HG03135 (cell line): ENCODE data around the gene DMBT1.
"Not testable (repeated sequence)": the region's sequence is repeated elsewhere in the genome, so short reads cannot be mapped to it uniquely, and the experiment has no call there.

Experiments used
- ATAC-seq: cut with Tn5 transposase; IDR thresholded peaks from one replicate; pipeline ENCODE4 v1.9.1; 2021; ENCODE audit warnings: mild to moderate bottlenecking, moderate library complexity; ENCODE audit not compliant: unreplicated experiment

DMBT1 gene

GRCh38 chr10:122577311-122577885 is 16.8 kb downstream of the DMBT1 start:
- ATAC-seq: no peak

GRCh38 chr10:122586070-122586469 is 25.5 kb downstream of the DMBT1 start:
- ATAC-seq: not testable (repeated sequence)

- ATAC-seq: no peak
Observed at GRCh38 chr10:122587098-122587760, 26.7 kb downstream of the DMBT1 start.

GRCh38 chr10:122588381-122588780 is 27.8 kb downstream of the DMBT1 start:
- ATAC-seq: no peak

GRCh38 chr10:122590153-122590552 is 29.6 kb downstream of the DMBT1 start:
- no peak for ATAC-seq

GRCh38 chr10:122591736-122592135 is 31.2 kb downstream of the DMBT1 start:
- ATAC-seq: no peak

GRCh38 chr10:122592161-122592560 is 31.6 kb downstream of the DMBT1 start:
- no peak for ATAC-seq

GRCh38 chr10:122617476-122618270 is 57.1 kb downstream of the DMBT1 start:
- no peak for ATAC-seq

GRCh38 chr10:122618461-122619165 is 58.1 kb downstream of the DMBT1 start:
- ATAC-seq: no peak

- not testable (repeated sequence) for ATAC-seq
Observed at GRCh38 chr10:122620961-122621360, 60.4 kb downstream of the DMBT1 start.

- ATAC-seq: no peak
Observed at GRCh38 chr10:122624546-122624945, 64.0 kb downstream of the DMBT1 start.

- no peak for ATAC-seq
Observed at GRCh38 chr10:122630526-122630925, 70.0 kb downstream of the DMBT1 start.

GRCh38 chr10:122632031-122632430 is 71.5 kb downstream of the DMBT1 start:
- no peak for ATAC-seq

GRCh38 chr10:122632576-122632975 is 72.0 kb downstream of the DMBT1 start:
- no peak for ATAC-seq

GRCh38 chr10:122636953-122637352 is 76.4 kb downstream of the DMBT1 start:
- no peak for ATAC-seq

- no peak for ATAC-seq
Observed at GRCh38 chr10:122637376-122637775, 76.8 kb downstream of the DMBT1 start.

GRCh38 chr10:122638106-122638505 is 77.6 kb downstream of the DMBT1 start:
- no peak for ATAC-seq

GRCh38 chr10:122639801-122640200 is 79.2 kb downstream of the DMBT1 start:
- ATAC-seq: no peak

GRCh38 chr10:122640921-122641320 is 80.4 kb downstream of the DMBT1 start:
- no peak for ATAC-seq

GRCh38 chr10:122642726-122643605 is 82.4 kb downstream of the DMBT1 start:
- no peak for ATAC-seq
